Measurements from ENCODE around the gene STK39. TPM values are rescaled to one million over a fixed set of nuclear protein-coding genes. Genes with fewer than 3 reads are reported as not detected.
A peak's percentile ranks its signal among the peaks of the same experiment; 100 is the strongest.

Gene STK39
- total RNA-seq, 2 experiments from 2014 or later = 28.2 to 31.4 TPM

DNA sequence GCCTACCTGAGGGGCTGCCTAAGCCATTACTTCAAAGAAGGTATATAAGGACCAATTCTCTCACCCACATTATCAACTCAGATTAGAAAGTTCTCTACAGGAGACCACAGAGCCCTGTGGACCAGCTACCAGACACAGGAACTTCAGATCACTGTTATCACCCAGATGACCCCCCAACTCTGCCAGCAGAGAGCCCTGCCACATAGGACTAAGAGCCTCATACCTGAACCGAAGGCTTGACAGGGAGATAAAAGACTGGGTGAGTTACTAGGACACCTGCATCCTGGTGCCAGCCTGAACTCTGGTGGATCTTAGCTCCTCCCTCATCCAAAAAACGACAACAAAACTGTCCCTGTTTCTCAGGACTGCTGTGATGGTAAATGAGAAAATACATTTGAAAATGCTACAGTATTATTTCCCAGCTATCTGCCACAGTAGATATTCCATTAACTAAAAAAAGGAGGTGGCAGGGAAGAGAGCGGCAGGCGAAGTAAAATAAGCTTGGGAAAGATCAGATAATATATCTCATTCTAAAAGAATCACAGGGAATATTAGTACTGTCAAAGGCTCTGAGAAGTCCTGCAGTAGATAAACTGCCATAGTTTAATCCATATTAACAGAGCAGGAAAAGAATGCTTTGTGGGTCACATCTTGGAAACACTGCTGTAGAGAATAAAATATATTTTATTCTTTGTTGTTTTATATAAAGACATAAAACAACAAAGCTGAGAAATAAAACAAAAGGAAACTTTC lies 79.7 kb downstream of the STK39 start:
- Mint-ChIP-seq H3K4me1 (peaks cover 27% of the 10 kb centered on the region), H3K9me3 (no peaks in the 10 kb centered on the region), H3K27ac (no peak overlapping the region), H3K27me3 (no peaks in the 10 kb centered on the region), H3K36me3 (ENCODE audit: low read depth) (peaks cover 26% of the 10 kb centered on the region), H3K4me3 (no peak overlapping the region)
- ChIA-PET POLR2A (no interaction called here), CTCF (interaction anchor here (1.2 kb wide), 1 partner anchor 27 kb away, joined by 4 read pairs; no protein-coding TSS in a partner anchor)
- no peak for DNase-seq

DNA sequence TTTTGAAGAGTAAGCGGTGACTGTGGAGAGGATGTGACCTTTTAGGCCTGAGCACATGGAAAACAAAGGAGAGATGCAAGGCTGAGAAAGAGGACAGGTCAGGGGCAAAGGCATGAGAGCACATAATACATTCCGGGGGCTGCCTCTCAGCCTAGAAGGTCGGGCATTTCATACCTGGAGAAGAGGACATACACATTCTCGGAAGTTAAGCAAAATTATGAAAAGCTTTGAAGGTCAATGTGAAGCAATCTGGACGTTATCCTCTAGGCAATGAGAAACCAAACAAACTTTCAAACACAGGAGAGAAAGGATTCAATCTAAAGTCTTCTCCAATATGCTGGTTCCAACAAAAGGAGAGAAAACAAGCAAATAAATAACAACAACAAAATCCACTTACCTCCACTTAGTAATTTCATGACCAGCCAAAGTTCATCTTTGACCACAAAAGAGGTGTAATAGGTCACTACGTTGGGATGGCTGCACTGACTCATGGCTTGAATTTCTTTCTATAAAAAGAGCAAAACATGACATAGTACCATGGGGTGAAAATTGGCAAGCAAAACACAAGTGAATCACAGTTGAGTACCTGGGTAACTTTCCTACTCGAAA lies 80.4 kb downstream of the STK39 start:
- POLR2A ChIA-PET = no interaction called here
- Mint-ChIP-seq H3K9me3 (no peaks in the 10 kb centered on the region), H3K4me1 (peaks cover 27% of the 10 kb centered on the region), H3K27ac (no peak overlapping the region), H3K36me3 (ENCODE audit: low read depth) (peaks cover 26% of the 10 kb centered on the region), H3K4me3 (no peak overlapping the region), H3K27me3 (no peaks in the 10 kb centered on the region)
- DNase-seq = no peak
- CTCF ChIA-PET = interaction anchor here (1.2 kb wide), 1 partner anchor 28 kb away, joined by 4 read pairs; no protein-coding TSS in a partner anchor

DNA sequence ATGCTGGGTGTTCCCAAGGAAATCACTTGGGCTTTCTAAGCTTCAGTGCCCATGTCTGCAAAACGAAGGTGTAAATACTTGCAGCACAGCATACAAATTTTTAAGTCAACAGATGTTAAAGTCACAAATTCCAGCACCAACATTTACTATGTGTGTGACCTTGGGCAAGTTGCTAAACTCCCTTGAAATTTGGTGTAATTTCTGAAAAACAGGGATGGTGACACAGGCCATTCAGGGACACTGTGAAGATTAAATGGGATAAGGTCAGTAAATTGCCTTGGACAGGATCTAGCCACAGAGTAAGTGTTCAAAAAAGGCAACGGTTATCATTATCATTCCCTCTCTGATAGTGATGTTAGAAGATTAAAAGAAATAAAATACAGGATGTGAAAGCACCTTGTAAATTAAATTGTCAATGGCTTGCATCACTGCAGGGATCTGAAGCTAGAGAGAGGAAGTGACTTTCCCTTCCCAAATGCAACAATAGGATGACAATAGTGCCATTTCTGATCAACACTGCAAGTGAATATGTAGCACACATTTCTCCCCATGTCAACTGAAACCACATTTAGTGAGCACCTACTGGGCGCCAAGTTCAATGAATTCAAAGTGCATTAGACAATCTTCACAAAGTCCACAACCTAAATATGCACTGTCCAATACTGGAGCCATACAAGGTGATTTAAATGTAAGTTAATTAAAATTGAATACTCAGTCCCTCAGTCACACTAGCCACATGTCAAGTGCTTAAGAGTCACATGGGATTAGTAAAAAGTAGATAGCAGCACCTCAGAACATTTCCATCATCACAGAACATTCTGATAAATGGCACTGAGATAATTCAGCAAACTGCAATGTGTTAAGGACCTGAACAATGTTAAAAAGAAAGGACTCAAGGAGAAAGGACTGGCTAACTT lies 81.2 kb downstream of the STK39 start:
- Mint-ChIP-seq H3K4me3 (no peak overlapping the region), H3K27me3 (no peaks in the 10 kb centered on the region), H3K4me1 (peaks cover 27% of the 10 kb centered on the region), H3K36me3 (ENCODE audit: low read depth) (peaks cover 26% of the 10 kb centered on the region), H3K9me3 (no peaks in the 10 kb centered on the region), H3K27ac (peak overlapping the region; percentile 12)
- POLR2A ChIA-PET = interaction anchor here (0.5 kb wide), 1 partner anchor 10 kb away, joined by 3 read pairs; no protein-coding TSS in a partner anchor
- CTCF ChIA-PET = no interaction called here
- DNase-seq = no peak

DNA sequence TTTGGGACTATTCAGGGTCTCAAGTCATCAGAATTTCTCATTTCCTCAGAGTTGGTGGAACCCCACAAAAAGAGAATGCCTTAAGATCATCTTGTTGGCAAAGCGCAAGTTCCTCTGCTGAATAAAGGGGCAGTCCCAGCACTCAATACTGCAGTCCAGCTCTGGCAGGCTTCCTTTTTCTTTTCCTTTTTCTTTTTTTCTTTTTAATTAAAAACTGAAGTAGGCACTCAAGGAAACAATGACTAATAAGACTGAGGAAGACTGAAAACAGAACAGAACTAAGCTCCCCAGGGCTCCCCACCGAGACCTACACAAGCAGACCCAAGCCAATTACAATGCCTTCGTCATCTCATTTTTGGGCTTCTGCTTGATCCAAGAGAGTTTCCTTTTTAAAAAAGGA lies 82.0 kb downstream of the STK39 start:
- POLR2A ChIA-PET = interaction anchor here (0.5 kb wide), 1 partner anchor 10 kb away, joined by 3 read pairs; no protein-coding TSS in a partner anchor
- H3K4me3 Mint-ChIP-seq = no peak overlapping the region
- no peak overlapping the region for H3K27ac Mint-ChIP-seq
- H3K36me3 Mint-ChIP-seq (ENCODE audit: low read depth) = peaks cover 23% of the 10 kb centered on the region
- CTCF ChIA-PET = interaction anchor here (0.6 kb wide), 1 partner anchor 9 kb away, joined by 4 read pairs; no protein-coding TSS in a partner anchor
- no peaks in the 10 kb centered on the region for H3K27me3 Mint-ChIP-seq
- H3K9me3 Mint-ChIP-seq = no peaks in the 10 kb centered on the region
- DNase-seq = no peak
- peaks cover 25% of the 10 kb centered on the region for H3K4me1 Mint-ChIP-seq

DNA sequence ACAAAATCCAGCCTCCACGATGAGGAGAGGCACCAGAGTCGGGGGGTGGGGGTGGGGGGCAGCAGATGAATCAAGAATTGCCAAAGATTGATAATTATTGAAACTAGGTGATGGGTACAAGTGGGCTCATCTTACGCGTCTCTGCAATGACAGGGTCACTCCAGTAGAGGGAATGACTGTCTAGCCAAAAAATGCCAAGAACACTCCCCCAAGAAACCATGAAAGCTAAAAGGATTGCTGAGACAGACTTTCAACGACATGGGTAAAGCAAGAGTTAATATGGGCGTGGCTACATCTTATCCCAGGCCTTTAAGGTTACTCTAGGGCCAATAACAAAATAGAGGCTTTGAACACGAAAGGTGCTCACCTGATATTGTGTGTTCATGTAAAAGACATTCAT lies 86.5 kb downstream of the STK39 start:
- Mint-ChIP-seq H3K27me3 (no peaks in the 10 kb centered on the region), H3K27ac (no peak overlapping the region)

DNA sequence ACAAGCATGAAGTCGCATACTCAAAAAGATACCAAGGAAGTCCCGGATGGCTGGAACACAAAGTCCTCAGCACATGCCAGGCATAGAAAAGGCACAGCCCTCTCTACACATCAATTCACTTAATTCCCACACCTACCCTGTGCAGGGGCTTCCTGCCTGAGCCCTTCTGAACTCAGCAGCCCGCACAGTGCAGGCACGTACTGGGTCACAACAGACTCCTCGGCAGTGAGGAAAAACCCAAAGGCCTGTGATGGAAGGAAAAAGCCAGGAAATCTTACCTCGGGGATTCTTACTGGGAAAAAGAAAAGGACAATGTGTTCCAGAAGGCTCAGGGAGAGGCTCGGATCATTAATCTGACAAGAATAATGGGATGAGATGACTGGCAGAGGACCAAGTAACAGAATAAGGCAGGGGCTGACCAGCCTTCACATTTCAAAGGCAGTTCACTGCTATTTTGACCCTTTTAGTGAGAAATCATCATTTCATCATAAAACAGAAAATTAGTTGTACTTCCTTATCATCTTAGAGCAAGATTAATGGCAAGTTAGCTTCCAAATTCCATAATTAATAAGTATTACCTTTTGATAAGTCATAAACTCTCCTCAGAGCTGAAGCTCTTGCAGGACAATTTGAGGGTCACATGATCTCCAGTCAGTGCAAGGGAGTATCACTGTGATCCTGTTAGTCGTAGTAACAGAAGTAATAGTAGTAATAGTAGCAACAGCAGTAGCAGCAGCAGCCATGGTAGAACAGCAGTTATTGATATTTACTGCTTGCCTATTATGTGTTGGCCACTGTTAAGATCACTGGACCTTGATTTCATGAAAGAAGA lies 87.4 kb downstream of the STK39 start:
- ChIA-PET CTCF (interaction anchor here (1.3 to 2.0 kb wide), 2 partner anchors 14 to 16 kb away, joined by 4 read pairs; no protein-coding TSS in a partner anchor), POLR2A (no interaction called here)
- Mint-ChIP-seq H3K27me3 (no peaks in the 10 kb centered on the region), H3K4me3 (no peak overlapping the region), H3K9me3 (no peaks in the 10 kb centered on the region), H3K36me3 (ENCODE audit: low read depth) (peaks cover 10% of the 10 kb centered on the region), H3K4me1 (peaks cover 13% of the 10 kb centered on the region), H3K27ac (no peak overlapping the region)
- no peak for DNase-seq

More for the DNA sequence above, 86.5 kb downstream of the STK39 start:
- Mint-ChIP-seq H3K9me3 (no peaks in the 10 kb centered on the region), H3K4me3 (no peak overlapping the region), H3K36me3 (ENCODE audit: low read depth) (peaks cover 9% of the 10 kb centered on the region), H3K4me1 (peaks cover 16% of the 10 kb centered on the region)
- CTCF ChIA-PET = interaction anchor here (2.0 kb wide), 1 partner anchor 15 kb away, joined by 4 read pairs; no protein-coding TSS in a partner anchor
- peak; percentile 25 for DNase-seq
- POLR2A ChIA-PET = no interaction called here

DNA sequence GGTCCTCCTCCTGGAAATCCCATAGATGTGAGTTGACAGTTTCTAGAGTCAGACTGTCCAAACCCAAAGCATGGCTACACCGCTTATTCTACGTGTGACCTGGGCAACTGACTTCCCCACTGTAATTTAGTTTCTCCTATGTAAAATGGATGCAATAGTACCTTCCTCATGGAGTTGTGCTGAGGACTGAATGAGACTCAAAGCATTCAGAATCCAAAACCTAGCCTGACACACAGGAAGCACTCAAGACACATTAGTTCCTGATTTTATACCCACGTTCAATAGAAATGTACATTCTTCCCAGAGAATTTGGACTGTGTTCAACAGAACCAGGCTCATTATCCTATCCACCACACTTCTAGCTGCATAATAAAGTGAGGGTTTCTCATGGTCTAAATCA lies 88.8 kb downstream of the STK39 start:
- H3K36me3 Mint-ChIP-seq (ENCODE audit: low read depth) = peaks cover 9% of the 10 kb centered on the region
- H3K27me3 Mint-ChIP-seq = no peaks in the 10 kb centered on the region
- DNase-seq = no peak
- no peak overlapping the region for H3K27ac Mint-ChIP-seq
- H3K9me3 Mint-ChIP-seq = no peaks in the 10 kb centered on the region
- ChIA-PET POLR2A (no interaction called here), CTCF (interaction anchor here (1.5 kb wide), 1 partner anchor 188 kb away, joined by 3 read pairs; no protein-coding TSS in a partner anchor)
- H3K4me1 Mint-ChIP-seq = peaks cover 13% of the 10 kb centered on the region
- no peak overlapping the region for H3K4me3 Mint-ChIP-seq

DNA sequence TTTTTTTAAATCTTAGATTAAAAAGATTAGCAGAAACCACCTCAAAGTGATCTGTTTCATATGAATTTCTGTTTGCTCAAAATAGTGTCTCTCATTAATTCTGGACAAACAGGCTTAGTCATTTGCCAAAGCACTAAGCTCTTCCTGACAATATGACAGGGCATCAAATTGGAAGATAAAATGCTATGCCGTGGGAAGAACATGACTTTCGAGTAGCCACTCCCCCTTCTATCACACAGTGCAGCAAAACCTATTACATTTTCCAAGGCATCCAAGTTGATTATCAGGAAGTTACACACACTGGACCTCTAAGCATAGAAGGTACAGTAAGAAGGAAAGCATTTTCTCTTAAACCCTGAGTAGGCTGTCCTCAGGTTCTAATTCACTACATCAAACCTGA lies 89.5 kb downstream of the STK39 start:
- Mint-ChIP-seq H3K36me3 (ENCODE audit: low read depth) (peaks cover 3% of the 10 kb centered on the region), H3K4me1 (peaks cover 13% of the 10 kb centered on the region), H3K27me3 (no peaks in the 10 kb centered on the region), H3K4me3 (no peak overlapping the region), H3K9me3 (no peaks in the 10 kb centered on the region), H3K27ac (no peak overlapping the region)
- no peak for DNase-seq
- ChIA-PET POLR2A (no interaction called here), CTCF (interaction anchor here (1.5 kb wide), 1 partner anchor 189 kb away, joined by 3 read pairs; no protein-coding TSS in a partner anchor)

DNA sequence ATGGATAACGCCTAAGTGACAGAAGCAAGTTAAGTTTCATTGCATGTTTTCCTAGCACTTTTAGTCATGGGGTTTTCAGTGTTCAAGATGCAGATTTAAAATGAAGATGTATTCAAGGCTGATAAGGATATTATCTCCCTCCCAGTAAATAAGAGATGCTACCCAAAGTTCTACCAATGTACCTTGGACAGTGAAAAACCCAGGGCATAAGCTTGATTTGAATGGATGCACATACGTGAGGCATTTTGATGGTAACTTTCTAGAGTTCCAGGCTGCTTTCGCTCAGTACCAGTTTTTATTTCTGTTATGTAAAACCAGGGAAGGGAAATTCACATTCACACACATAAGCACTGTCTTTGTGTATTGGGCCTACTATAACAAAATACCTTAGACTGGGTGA lies 90.3 kb downstream of the STK39 start:
- CTCF ChIA-PET = interaction anchor here (1.5 kb wide), 1 partner anchor 189 kb away, joined by 3 read pairs; no protein-coding TSS in a partner anchor
- no peak for DNase-seq
- no peaks in the 10 kb centered on the region for H3K27me3 Mint-ChIP-seq
- POLR2A ChIA-PET = no interaction called here
- peaks cover 13% of the 10 kb centered on the region for H3K4me1 Mint-ChIP-seq
- no peak overlapping the region for H3K4me3 Mint-ChIP-seq
- H3K9me3 Mint-ChIP-seq = no peaks in the 10 kb centered on the region
- peaks cover 11% of the 10 kb centered on the region for H3K36me3 Mint-ChIP-seq (ENCODE audit: low read depth)
- no peak overlapping the region for H3K27ac Mint-ChIP-seq

DNA sequence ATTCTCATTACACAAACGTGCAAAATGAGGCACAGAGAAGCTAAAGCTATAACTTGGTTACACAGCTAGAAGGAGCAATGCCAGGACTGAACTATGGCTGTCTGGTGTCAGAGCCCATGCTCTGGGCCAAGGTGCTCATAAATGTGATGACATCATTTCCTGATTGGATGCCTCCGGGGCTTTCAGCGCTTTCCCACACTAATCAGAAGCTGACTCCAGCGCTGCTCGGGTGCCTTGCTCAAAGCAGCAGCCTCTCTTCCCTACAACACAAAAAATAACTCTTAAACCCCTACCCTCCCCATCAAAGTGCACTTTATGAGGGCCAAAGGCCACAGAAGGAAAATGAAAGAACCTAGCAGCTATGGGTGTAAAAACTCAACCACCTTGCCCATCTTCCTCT lies 90.7 kb downstream of the STK39 start:
- Mint-ChIP-seq H3K27ac (no peak overlapping the region), H3K4me1 (peaks cover 13% of the 10 kb centered on the region), H3K36me3 (ENCODE audit: low read depth) (peaks cover 14% of the 10 kb centered on the region), H3K4me3 (no peak overlapping the region), H3K9me3 (no peaks in the 10 kb centered on the region), H3K27me3 (no peaks in the 10 kb centered on the region)
- no peak for DNase-seq
- CTCF ChIA-PET = no interaction called here
- POLR2A ChIA-PET = no interaction called here

DNA sequence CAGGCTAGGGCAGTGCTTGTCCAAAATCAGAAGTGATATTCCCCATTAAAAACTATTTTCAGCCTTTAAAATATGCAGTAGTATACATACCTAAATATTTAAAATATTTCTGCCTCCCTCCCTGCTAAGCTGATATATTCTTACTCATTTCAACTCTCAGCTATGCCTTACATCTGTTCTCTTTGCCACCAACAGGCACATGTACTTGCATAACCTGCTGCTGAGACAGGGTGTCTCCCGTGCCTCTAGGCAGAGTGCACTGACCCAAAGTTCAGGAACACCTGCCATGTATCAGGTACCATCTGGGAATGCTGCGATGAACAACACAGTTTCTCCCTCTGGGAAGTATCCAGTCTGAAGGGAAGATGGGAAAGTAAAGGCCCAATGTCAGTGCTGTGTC lies 91.7 kb downstream of the STK39 start:
- ChIA-PET POLR2A (no interaction called here), CTCF (interaction anchor here (0.7 to 1.0 kb wide), 3 partner anchors 14 to 119 kb away, joined by 3 to 4 read pairs (median 4); no protein-coding TSS in a partner anchor)
- Mint-ChIP-seq H3K9me3 (no peaks in the 10 kb centered on the region), H3K36me3 (ENCODE audit: low read depth) (peaks cover 19% of the 10 kb centered on the region), H3K27ac (no peak overlapping the region), H3K4me1 (peaks cover 10% of the 10 kb centered on the region), H3K4me3 (no peak overlapping the region), H3K27me3 (no peaks in the 10 kb centered on the region)
- DNase-seq = no peak

DNA sequence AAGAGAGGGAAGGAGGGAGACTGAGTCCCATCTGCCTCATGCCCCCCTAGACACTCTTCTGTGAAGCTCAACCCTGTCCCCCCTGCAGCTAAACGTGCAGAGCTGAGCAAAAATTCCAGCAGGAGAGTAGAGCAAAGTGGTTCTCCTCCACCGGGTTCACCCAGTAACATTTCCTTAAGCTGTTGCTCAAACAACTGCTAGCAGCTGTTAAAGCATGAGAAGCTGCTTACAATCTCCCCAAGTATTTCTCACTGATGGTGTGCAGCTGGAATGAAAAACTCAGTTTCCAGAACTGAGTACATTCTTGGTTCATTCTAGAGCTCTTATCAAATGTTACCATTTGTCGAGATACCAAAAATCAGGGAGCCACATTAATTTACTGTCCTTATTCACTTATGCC lies 92.3 kb downstream of the STK39 start:
- POLR2A ChIA-PET = no interaction called here
- Mint-ChIP-seq H3K36me3 (ENCODE audit: low read depth) (peaks cover 19% of the 10 kb centered on the region), H3K4me1 (peaks cover 12% of the 10 kb centered on the region), H3K27me3 (no peaks in the 10 kb centered on the region), H3K9me3 (no peaks in the 10 kb centered on the region), H3K4me3 (no peak overlapping the region), H3K27ac (no peak overlapping the region)
- DNase-seq = no peak
- CTCF ChIA-PET = interaction anchor here (1.0 kb wide), 1 partner anchor 15 kb away, joined by 3 read pairs; no protein-coding TSS in a partner anchor
